GM12875 (cell line): ENCODE measurements around the gene TBCD.

Source experiments
- H3K4me3 ChIP-seq: one replicate; pipeline ENCODE4 v1.5.1; 2011; ENCODE audit warnings: low read depth, low read length, control low read depth
- CTCF ChIP-seq: IDR thresholded peaks from 2 replicates; pipeline ENCODE4 v1.5.1; 2011; ENCODE audit warnings: low read depth, mild to moderate bottlenecking, control low read depth, inconsistent platforms, low read length, moderate library complexity, borderline replicate concordance; ENCODE audit not compliant: insufficient read depth

TBCD gene

GRCh38 chr17:82876149-82876548, 124.3 kb downstream of the TBCD start:
- H3K4me3 ChIP-seq = no peak overlapping the region
- TF ChIP-seq CTCF = no peak

- H3K4me3 ChIP-seq = no peak overlapping the region
- TF ChIP-seq CTCF = no peak
These were observed 124.9 kb downstream of the TBCD start for GRCh38 chr17:82876602-82877379.

- H3K4me3 ChIP-seq = no peak overlapping the region
These were observed 126.7 kb downstream of the TBCD start for GRCh38 chr17:82878527-82878926.

GRCh38 chr17:82879241-82879640, 127.4 kb downstream of the TBCD start:
- no peak for TF ChIP-seq CTCF
- no peak overlapping the region for H3K4me3 ChIP-seq

More at GRCh38 chr17:82878527-82878926, 126.7 kb downstream of the TBCD start:
- no peak for TF ChIP-seq CTCF

- no peak for TF ChIP-seq CTCF
- no peak overlapping the region for H3K4me3 ChIP-seq
These were observed 128.9 kb downstream of the TBCD start for GRCh38 chr17:82880620-82881323.

- TF ChIP-seq CTCF = no peak
- no peak overlapping the region for H3K4me3 ChIP-seq
These were observed 129.5 kb downstream of the TBCD start for GRCh38 chr17:82881324-82881823.
